Memory B cell (primary cell): ENCODE data around the gene BET1.

Experiments used
- ATAC-seq: fragments of 150-1000 bp; cut with Tn5 transposase; 2 replicates; pipeline ENCODE4 v1.10.0; 2021; ENCODE audit warnings: low read depth, mild to moderate bottlenecking, moderate library complexity
- DNase-seq, 2 donors: peaks; one replicate each; pipeline ENCODE4 v3.0.0; 2022; ENCODE audit warnings: low spot score in 2 of 2
- H3K27ac Mint-ChIP-seq: one replicate; pipeline ENCODE4 v1.8.0; 2022; ENCODE audit warnings: mild to moderate bottlenecking, moderate library complexity, mixed read lengths
- H3K27me3 Mint-ChIP-seq: one replicate; pipeline ENCODE4 v1.8.0; 2022; ENCODE audit warnings: mixed read lengths
- H3K36me3 Mint-ChIP-seq: one replicate; pipeline ENCODE4 v1.8.0; 2022; ENCODE audit warnings: mild to moderate bottlenecking, mixed read lengths
- H3K4me1 Mint-ChIP-seq: one replicate; pipeline ENCODE4 v1.8.0; 2022; ENCODE audit warnings: mixed read lengths
- H3K4me3 Mint-ChIP-seq: one replicate; pipeline ENCODE4 v1.8.0; 2022; ENCODE audit warnings: mild to moderate bottlenecking, moderate library complexity, mixed read lengths
- H3K9me3 Mint-ChIP-seq: one replicate; pipeline ENCODE4 v1.8.0; 2022; ENCODE audit warnings: mixed read lengths

The BET1 gene

GRCh38 chr7:93960986-93961385 lies 43.2 kb downstream of the BET1 start:
- ATAC-seq, result no peak
- Mint-ChIP-seq H3K36me3 (no peaks in the 10 kb centered on the region), H3K4me1 (peaks cover 3% of the 10 kb centered on the region), H3K27ac (no peak overlapping the region), H3K27me3 (peaks cover 1% of the 10 kb centered on the region), H3K9me3 (no peaks in the 10 kb centered on the region), H3K4me3 (no peak overlapping the region)
- DNase-seq, result no peak

DNA sequence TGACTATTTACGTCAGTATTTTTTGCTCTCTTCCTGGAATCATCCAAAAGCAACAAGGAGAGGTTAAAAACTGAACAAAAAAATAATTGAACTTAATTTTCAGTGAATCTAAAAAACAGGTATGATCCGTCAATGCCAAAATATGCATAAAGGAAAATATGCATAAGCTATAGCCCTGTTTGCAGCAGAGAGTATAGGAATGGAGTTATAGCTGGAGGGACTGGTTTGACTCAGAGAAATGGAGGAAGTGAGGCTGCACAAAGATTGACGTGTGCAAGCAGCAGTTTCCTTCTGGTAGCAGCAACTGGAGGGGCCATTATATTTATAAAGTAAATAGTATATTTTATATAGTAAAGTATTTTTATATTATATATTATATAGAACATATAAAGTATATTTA lies 45.5 kb downstream of the BET1 start:
- no peaks in the 10 kb centered on the region for H3K9me3 Mint-ChIP-seq
- ATAC-seq (no peak), DNase-seq (no peak)
- no peak overlapping the region for H3K4me3 Mint-ChIP-seq
- H3K27ac Mint-ChIP-seq, result no peak overlapping the region
- H3K27me3 Mint-ChIP-seq, result peaks cover 1% of the 10 kb centered on the region
- H3K4me1 Mint-ChIP-seq, result peaks cover 8% of the 10 kb centered on the region
- H3K36me3 Mint-ChIP-seq, result no peaks in the 10 kb centered on the region

DNA sequence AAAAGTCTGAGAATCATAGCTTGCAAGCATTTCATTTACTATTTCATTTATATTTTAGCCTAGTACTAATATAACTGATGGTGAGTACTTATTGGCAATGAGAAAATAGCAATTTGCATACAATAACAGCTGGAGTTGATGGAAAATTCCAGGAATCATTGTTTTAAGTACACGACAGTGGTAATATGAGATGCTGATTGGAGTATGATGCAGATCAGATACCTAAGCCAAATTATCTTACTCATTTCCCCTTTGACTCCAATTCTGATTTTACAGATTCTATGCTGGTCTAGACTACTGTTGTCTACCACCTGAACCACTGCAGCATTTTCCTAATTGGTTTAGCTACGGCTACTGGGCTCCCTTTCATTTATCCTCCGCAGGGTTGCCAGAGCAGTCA lies 45.9 kb downstream of the BET1 start:
- Mint-ChIP-seq H3K27ac (no peak overlapping the region), H3K27me3 (peaks cover 1% of the 10 kb centered on the region)
- DNase-seq, result no peak

GRCh38 chr7:93957767-93958166 lies 46.4 kb downstream of the BET1 start:
- Mint-ChIP-seq H3K27ac (no peak overlapping the region), H3K4me3 (no peak overlapping the region), H3K4me1 (peaks cover 8% of the 10 kb centered on the region), H3K36me3 (no peaks in the 10 kb centered on the region), H3K9me3 (no peaks in the 10 kb centered on the region), H3K27me3 (peaks cover 1% of the 10 kb centered on the region)
- DNase-seq (no peak), ATAC-seq (no peak)

More for the DNA sequence above, 45.9 kb downstream of the BET1 start:
- peaks cover 8% of the 10 kb centered on the region for H3K4me1 Mint-ChIP-seq
- no peak for ATAC-seq
- H3K4me3 Mint-ChIP-seq, result no peak overlapping the region
- no peaks in the 10 kb centered on the region for H3K36me3 Mint-ChIP-seq
- no peaks in the 10 kb centered on the region for H3K9me3 Mint-ChIP-seq

GRCh38 chr7:93955304-93955703 lies 48.9 kb downstream of the BET1 start:
- no peak for ATAC-seq
- no peak for DNase-seq
- Mint-ChIP-seq H3K36me3 (no peaks in the 10 kb centered on the region), H3K4me1 (peaks cover 8% of the 10 kb centered on the region), H3K4me3 (no peak overlapping the region), H3K27ac (no peak overlapping the region), H3K9me3 (no peaks in the 10 kb centered on the region), H3K27me3 (peaks cover 1% of the 10 kb centered on the region)

DNA sequence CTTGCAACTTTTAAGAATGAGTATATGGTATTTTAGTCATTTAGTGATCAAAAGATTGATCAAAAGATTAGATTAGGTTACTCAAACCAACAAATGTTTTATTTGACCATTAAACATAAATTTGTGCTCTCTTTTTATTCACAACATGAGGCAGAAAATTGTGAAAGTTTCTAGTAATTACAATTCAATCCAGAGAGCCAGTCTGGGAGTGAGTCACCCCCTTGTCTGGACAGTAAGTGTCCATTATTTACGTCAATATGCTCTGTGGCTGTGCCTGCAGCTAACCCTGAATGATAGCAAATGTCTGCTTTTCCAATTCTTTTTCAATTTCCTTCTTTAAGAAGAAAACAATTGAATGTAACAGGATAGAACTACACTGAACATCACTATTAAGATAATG lies 54.7 kb downstream of the BET1 start:
- no peaks in the 10 kb centered on the region for H3K9me3 Mint-ChIP-seq
- no peaks in the 10 kb centered on the region for H3K4me1 Mint-ChIP-seq
- no peak overlapping the region for H3K4me3 Mint-ChIP-seq
- H3K27ac Mint-ChIP-seq, result no peak overlapping the region
- no peak for DNase-seq
- H3K27me3 Mint-ChIP-seq, result no peaks in the 10 kb centered on the region
- ATAC-seq, result no peak
- H3K36me3 Mint-ChIP-seq, result no peaks in the 10 kb centered on the region

DNA sequence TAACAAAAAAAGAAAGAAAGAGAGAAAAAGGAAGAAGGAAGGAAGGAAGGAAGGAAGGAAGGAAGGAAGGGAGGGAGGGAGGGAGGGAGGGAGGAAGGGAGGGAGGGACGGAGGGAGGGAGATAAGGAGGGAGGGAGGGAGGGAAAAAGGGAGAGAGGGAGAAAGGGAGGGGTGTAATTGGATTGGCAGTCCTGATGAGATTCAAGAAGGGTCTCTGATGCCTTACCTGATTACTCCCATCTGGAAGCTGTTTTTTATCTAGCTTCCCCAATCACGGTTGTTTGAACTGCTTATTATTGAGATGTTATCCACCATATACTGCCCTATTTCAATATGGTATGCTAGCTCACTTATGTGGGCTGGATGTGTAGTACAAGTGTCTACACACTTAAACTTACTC lies 55.3 kb downstream of the BET1 start:
- Mint-ChIP-seq H3K4me1 (no peaks in the 10 kb centered on the region), H3K4me3 (no peak overlapping the region), H3K27ac (no peak overlapping the region), H3K36me3 (no peaks in the 10 kb centered on the region), H3K9me3 (no peaks in the 10 kb centered on the region), H3K27me3 (peaks cover 2% of the 10 kb centered on the region)
- no peak for DNase-seq
- no peak for ATAC-seq

DNA sequence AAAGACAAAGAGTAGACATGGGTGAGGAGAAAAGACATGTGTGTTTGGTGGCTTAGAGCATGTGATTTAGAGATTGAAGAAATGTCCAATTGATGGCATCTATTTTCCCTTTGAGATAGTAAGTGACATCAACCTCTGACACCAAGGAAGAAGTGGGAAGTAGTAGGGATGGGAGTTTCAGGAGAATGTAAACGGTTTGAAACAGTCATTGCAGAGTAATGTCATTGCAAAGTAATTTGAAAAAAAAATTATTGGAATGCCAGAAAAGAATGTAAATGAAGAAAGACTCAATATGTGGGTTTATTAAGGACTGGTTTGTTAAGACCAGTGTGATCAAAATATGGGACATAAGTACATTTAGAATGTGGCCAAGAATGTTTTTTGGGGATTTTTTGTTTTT lies 56.0 kb downstream of the BET1 start:
- H3K4me3 Mint-ChIP-seq, result no peak overlapping the region
- no peak for ATAC-seq
- H3K4me1 Mint-ChIP-seq, result peaks cover 3% of the 10 kb centered on the region
- DNase-seq, result no peak
- H3K9me3 Mint-ChIP-seq, result no peaks in the 10 kb centered on the region
- no peak overlapping the region for H3K27ac Mint-ChIP-seq
- peaks cover 2% of the 10 kb centered on the region for H3K27me3 Mint-ChIP-seq
- H3K36me3 Mint-ChIP-seq, result no peaks in the 10 kb centered on the region

DNA sequence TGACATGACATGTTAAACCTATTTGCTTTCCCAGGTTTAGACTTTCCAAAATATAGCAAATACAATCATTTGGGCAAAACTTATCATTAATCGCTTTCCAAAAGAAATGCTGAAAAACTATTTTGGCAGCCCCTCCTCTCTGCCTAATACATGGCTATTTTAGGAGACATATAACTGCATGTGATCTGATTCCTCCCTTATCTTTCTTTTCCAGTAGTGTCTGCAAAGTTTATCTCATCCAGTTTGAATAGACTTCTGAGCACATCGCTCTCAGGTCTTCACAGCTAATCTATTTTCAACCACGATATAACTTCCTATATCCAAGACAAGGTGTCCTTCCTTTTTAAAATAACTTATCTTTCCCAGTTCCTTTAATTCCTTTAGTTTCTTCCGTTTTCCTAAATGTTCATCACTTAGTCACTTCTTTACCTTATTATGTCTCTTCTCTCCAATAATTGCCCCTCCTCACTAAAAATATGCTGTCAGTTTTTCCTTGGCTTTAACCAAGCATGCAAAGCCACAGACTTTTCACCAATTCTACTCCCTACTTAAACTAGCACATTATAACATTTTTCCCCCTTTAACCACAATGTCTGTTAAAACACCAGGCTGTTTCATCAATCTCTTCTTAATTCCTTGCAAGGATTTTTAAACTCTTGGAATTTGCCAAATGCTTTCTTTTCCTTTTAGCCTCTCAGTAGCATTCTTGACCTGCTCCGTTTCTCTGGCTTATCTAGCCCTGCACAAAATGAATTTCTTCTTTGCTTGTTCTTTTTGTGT lies 58.2 kb downstream of the BET1 start:
- Mint-ChIP-seq H3K9me3 (no peaks in the 10 kb centered on the region), H3K4me1 (peaks cover 3% of the 10 kb centered on the region), H3K27ac (no peak overlapping the region), H3K4me3 (no peak overlapping the region), H3K36me3 (peaks cover 1% of the 10 kb centered on the region), H3K27me3 (peaks cover 3% of the 10 kb centered on the region)
- DNase-seq (no peak), ATAC-seq (no peak)

DNA sequence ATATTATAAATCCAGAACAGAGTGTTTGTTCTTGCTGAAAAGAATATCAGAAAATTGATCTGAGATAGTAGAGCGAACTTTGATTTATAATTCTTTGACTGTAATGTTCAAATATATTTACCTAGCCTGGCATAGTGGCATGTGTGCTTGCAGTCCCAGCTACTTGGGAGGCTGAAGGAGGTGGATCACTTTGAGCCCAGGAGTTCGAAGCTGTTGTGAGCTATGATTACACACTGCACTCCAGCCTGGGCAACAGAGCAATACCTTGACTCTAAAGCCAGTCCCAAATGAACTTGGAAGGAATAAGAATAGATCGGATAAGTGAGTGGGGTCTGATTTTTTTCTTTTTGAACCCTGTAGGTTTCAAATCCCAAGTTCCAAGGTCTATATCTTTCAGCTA lies 59.1 kb downstream of the BET1 start:
- no peak overlapping the region for H3K27ac Mint-ChIP-seq
- ATAC-seq, result no peak
- H3K4me1 Mint-ChIP-seq, result peaks cover 3% of the 10 kb centered on the region
- no peak for DNase-seq
- no peaks in the 10 kb centered on the region for H3K9me3 Mint-ChIP-seq
- no peak overlapping the region for H3K4me3 Mint-ChIP-seq
- peaks cover 3% of the 10 kb centered on the region for H3K27me3 Mint-ChIP-seq
- H3K36me3 Mint-ChIP-seq, result peaks cover 1% of the 10 kb centered on the region

DNA sequence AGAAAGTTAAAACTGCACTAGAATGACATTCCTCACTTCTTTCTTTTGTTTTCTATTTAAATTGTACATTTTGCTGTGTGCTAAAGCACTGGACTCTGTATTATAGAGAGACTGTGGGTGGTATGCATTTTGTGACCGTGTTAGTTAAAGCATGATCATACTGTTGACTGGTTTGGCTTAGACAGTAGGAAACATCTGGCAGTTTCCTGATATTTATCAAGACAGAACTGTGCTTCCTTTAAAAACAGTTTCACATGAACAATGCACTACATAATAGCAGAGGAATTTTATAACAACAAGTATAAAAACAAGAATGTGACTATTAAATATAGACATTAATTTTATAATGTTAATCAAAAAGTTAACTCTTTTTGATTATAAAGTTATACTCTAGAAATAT lies 59.5 kb downstream of the BET1 start:
- Mint-ChIP-seq H3K4me3 (no peak overlapping the region), H3K9me3 (no peaks in the 10 kb centered on the region), H3K27me3 (peaks cover 3% of the 10 kb centered on the region), H3K27ac (no peak overlapping the region), H3K4me1 (peaks cover 3% of the 10 kb centered on the region), H3K36me3 (peaks cover 1% of the 10 kb centered on the region)
- no peak for DNase-seq
- ATAC-seq, result no peak

DNA sequence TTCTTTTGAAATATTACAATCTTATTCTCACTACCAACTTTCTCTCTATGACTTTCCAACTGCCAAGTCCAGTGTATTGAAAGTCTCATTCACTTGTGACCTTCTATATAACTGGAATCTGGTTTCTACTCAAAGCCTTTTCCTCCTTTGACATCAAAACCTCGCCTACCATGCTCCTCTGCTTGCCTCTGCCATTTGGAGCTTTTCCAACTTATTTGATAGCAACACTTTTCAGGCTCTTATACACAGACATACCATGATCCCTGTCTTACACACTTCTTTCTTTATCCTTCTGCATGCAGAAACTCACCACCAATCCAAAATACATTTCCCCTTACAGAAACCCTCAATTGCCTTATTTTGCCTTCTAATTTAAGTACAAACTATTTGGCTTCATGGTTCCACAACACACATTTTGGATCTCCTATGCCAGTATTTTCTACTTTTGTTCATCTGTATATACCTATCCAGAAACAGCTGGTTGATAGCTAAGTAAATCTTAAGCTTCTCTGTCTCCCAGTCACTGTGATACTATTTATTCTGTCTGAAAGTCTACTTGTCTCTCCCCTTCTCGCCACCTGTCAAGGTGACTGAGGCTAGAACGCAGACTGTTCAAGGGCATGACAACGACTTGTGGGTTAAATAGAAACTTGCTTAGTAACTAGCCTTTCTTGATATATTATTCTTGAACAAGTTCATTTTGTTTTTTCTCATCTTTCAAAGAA lies 60.2 kb downstream of the BET1 start:
- H3K4me1 Mint-ChIP-seq, result peaks cover 3% of the 10 kb centered on the region
- no peaks in the 10 kb centered on the region for H3K9me3 Mint-ChIP-seq
- peaks cover 1% of the 10 kb centered on the region for H3K36me3 Mint-ChIP-seq
- peaks cover 3% of the 10 kb centered on the region for H3K27me3 Mint-ChIP-seq
- no peak overlapping the region for H3K4me3 Mint-ChIP-seq
- DNase-seq, result no peak
- H3K27ac Mint-ChIP-seq, result no peak overlapping the region
- no peak for ATAC-seq
